HepG2 (cell line): ENCODE results near the gene CALD1. TPM values are rescaled to one million over a fixed set of nuclear protein-coding genes. Genes with fewer than 3 reads are reported as not detected.
A peak's percentile ranks its signal among the peaks of the same experiment; 100 is the strongest.

Experiments
- DR1 ChIP-seq: sonication (generic); formaldehyde crosslinking; IDR thresholded peaks from 2 replicates; pipeline ENCODE4 v1.8.0; 2021; ENCODE audit warnings: mild to moderate bottlenecking, missing genetic modification reagents, inconsistent platforms
- JDP2 ChIP-seq: sonication (generic); formaldehyde crosslinking; IDR thresholded peaks from 2 replicates; pipeline ENCODE4 v1.8.1; 2022; ENCODE audit warnings: missing genetic modification reagents, borderline replicate concordance
- KDM5A ChIP-seq: fragments of 200-600 bp; sonication (generic); IDR thresholded peaks from 2 replicates; pipeline ENCODE4 v1.7.0; 2018; ENCODE audit warnings: antibody characterized with exemption, mild to moderate bottlenecking, low read length, borderline replicate concordance
- NFIC ChIP-seq: IDR thresholded peaks from 2 replicates; pipeline ENCODE4 v1.6.1; 2012; ENCODE audit warnings: mild to moderate bottlenecking, low read length, inconsistent platforms
- PHF21A ChIP-seq: sonication (generic); formaldehyde crosslinking; IDR thresholded peaks from 2 replicates; pipeline ENCODE4 v1.5.0; 2020; ENCODE audit warnings: mild to moderate bottlenecking, missing genetic modification reagents
- SOX13 ChIP-seq, 3 experiments: fragments of 450-650 bp in 1 of 3; sonication (generic) in 1 of 3; formaldehyde crosslinking in 1 of 3; IDR thresholded peaks in 2 of 3; conservative IDR thresholded peaks in 1 of 3; 2 replicates each; pipeline versions ENCODE4 v1.5.0 to v1.6.1; 2016 to 2020; ENCODE audit warnings: antibody characterized with exemption in 1 of 3, mild to moderate bottlenecking in 1 of 3, missing compliant biosample characterization in 1 of 3, missing genetic modification reagents in 1 of 3, moderate library complexity in 1 of 3
- STAG1 ChIP-seq: sonication (generic); formaldehyde crosslinking; IDR thresholded peaks from 2 replicates; pipeline ENCODE4 v1.4.0; 2020; ENCODE audit warnings: missing genetic modification reagents
- TBX2 ChIP-seq: sonication (generic); formaldehyde crosslinking; IDR thresholded peaks from 2 replicates; pipeline ENCODE4 v1.5.0; 2020; ENCODE audit warnings: missing genetic modification reagents, mild to moderate bottlenecking, borderline replicate concordance
- ZNF557 ChIP-seq: sonication (generic); formaldehyde crosslinking; IDR thresholded peaks from 2 replicates; pipeline ENCODE4 v1.4.0; 2020; ENCODE audit warnings: missing genetic modification reagents
- ZNF816 ChIP-seq: sonication (generic); formaldehyde crosslinking; IDR thresholded peaks from 2 replicates; pipeline ENCODE4 v1.8.0; 2022; ENCODE audit warnings: missing genetic modification reagents, mild to moderate bottlenecking, borderline replicate concordance
- ZSCAN20 ChIP-seq: sonication (generic); formaldehyde crosslinking; IDR thresholded peaks from 2 replicates; pipeline ENCODE4 v1.4.0; 2020; ENCODE audit warnings: missing genetic modification reagents, mild to moderate bottlenecking, borderline replicate concordance
- polyA plus RNA-seq, 8 experiments: library from polyadenylated mRNA; depleted of rRNA in 3 of 8; stranded (reverse) in 7 of 8; unstranded in 1 of 8; fragments of >200 nt; fragmentation: Illumina TruSeq in 4 of 8; extraction: Trizol in 4 of 8; gene quantifications; 2 replicates each; pipeline versions ENCODE4 v1.2.1 to v1.2.3, GENCODE V29; 2011 to 2016; ENCODE audit warnings: low read depth in 4 of 8, missing spikeins in 1 of 8, mixed read lengths in 1 of 8; ENCODE audit not compliant: insufficient read depth in 1 of 8
- total RNA-seq, 5 experiments: library from RNA; depleted of rRNA; stranded (reverse); fragments of >200 nt; fragmentation: Illumina TruSeq; extraction: Trizol; gene quantifications; 2 replicates each; pipeline ENCODE4 v1.2.3, GENCODE V29; 2016; ENCODE audit warnings: low read depth in 1 of 5
- TF ChIP-seq, protein P1 (sequence below): sonication (generic); formaldehyde crosslinking; IDR thresholded peaks from 2 replicates; pipeline ENCODE4 v1.8.1; 2023; ENCODE audit warnings: mild to moderate bottlenecking, missing genetic modification reagents
- TF ChIP-seq, protein P2 (sequence below): sonication (generic); formaldehyde crosslinking; IDR thresholded peaks from 2 replicates; pipeline ENCODE4 v1.4.0; 2020; ENCODE audit warnings: missing genetic modification reagents, mild to moderate bottlenecking, borderline replicate concordance
- TF ChIP-seq, protein P3 (sequence below), 2 experiments: fragments of 450-650 bp in 1 of 2; sonication (generic) in 1 of 2; formaldehyde crosslinking; IDR thresholded peaks; 2 replicates each; pipeline versions ENCODE4 v1.5.0 to v1.8.0; 2020 to 2022; ENCODE audit warnings: mild to moderate bottlenecking in 1 of 2, missing genetic modification reagents in 1 of 2
- TF ChIP-seq, protein P4 (sequence below): sonication (generic); formaldehyde crosslinking; conservative IDR thresholded peaks from 2 replicates; pipeline ENCODE4 v1.8.0; 2022; ENCODE audit warnings: low read depth, missing genetic modification reagents

CALD1 gene
- total and polyA plus RNA-seq, 2 of the 13 experiments (the other 11 are each of a cell fraction or from before 2014, with no cell fraction given), result 53.0 to 112 TPM

DNA sequence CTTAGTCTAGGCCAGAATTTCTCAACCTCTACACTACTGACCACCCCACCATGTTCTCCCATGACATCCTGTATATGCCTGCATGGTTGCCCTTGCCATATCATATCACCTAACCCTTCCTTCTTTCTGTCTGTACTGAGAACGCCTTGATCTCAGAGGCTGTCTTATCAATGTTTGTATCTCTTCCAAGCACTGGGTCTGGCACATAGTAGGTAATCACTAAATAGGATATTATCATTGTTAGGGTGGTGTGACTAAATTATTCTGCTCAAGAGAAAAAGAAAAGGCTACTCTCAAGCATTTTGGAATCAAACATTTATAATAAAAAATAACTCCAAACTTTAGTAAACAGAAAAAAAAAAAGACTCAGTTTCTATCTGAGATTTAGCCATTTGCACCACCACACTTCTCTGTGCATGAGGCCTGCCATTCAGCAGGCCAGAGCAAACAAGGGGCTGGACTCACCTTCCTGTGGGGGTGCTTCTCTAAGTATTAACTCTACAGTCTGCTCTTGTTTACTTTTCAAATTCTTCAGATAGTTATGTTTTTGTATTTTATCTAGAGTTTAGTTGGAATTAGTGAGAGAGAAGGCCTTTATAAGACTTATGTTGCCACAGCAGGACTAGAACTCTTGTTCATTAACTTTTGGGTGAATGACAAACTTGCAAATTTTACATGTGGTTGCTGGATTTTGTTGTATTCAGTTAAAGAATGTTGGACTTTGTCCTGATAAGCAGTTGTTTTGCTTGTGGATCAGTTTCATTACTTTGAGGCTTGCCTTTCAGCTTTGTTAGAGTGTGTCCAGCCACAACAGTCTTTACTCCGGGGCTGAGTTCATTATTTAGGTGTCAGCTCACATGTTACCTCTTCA lies 212.3 kb downstream of the CALD1 start (continued):
- TF ChIP-seq, protein P1, sequence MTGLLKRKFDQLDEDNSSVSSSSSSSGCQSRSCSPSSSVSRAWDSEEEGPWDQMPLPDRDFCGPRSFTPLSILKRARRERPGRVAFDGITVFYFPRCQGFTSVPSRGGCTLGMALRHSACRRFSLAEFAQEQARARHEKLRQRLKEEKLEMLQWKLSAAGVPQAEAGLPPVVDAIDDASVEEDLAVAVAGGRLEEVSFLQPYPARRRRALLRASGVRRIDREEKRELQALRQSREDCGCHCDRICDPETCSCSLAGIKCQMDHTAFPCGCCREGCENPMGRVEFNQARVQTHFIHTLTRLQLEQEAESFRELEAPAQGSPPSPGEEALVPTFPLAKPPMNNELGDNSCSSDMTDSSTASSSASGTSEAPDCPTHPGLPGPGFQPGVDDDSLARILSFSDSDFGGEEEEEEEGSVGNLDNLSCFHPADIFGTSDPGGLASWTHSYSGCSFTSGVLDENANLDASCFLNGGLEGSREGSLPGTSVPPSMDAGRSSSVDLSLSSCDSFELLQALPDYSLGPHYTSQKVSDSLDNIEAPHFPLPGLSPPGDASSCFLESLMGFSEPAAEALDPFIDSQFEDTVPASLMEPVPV (CRISPR knock-in tag), result no peak
- TF ChIP-seq ZSCAN20 (no peak), SOX13 (IDR thresholded peaks at IDR 0.05) (no peak), SOX13 (CRISPR knock-in tag; conservative IDR thresholded peaks at IDR 0.05 in 1 of 2, IDR thresholded peaks at IDR 0.05 in 1 of 2) (peak in 1 of 2 experiments; percentile 71; a peak in 2 of 4 replicates), TBX2 (CRISPR knock-in tag) (peak; percentile 68), KDM5A (no peak), JDP2 (no peak), PHF21A (CRISPR knock-in tag) (peak; percentile 85), ZNF816 (no peak), NFIC (peak; percentile 93), ZNF557 (CRISPR knock-in tag) (no peak), STAG1 (CRISPR knock-in tag) (peak; percentile 18), DR1 (CRISPR knock-in tag) (no peak)
- TF ChIP-seq, protein P2, sequence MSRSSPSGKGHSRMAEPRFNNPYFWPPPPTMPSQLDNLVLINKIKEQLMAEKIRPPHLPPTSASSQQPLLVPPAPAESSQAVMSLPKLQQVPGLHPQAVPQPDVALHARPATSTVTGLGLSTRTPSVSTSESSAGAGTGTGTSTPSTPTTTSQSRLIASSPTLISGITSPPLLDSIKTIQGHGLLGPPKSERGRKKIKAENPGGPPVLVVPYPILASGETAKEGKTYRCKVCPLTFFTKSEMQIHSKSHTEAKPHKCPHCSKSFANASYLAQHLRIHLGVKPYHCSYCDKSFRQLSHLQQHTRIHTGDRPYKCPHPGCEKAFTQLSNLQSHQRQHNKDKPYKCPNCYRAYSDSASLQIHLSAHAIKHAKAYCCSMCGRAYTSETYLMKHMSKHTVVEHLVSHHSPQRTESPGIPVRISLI (CRISPR knock-in tag), result 0 out of 2 replicates have a peak, but pooled peaks have one; percentile 59
- TF ChIP-seq, protein P3, sequence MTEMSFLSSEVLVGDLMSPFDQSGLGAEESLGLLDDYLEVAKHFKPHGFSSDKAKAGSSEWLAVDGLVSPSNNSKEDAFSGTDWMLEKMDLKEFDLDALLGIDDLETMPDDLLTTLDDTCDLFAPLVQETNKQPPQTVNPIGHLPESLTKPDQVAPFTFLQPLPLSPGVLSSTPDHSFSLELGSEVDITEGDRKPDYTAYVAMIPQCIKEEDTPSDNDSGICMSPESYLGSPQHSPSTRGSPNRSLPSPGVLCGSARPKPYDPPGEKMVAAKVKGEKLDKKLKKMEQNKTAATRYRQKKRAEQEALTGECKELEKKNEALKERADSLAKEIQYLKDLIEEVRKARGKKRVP (CRISPR knock-in tag; IDR thresholded peaks at IDR 0.05), result no peak
- TF ChIP-seq, protein P4, sequence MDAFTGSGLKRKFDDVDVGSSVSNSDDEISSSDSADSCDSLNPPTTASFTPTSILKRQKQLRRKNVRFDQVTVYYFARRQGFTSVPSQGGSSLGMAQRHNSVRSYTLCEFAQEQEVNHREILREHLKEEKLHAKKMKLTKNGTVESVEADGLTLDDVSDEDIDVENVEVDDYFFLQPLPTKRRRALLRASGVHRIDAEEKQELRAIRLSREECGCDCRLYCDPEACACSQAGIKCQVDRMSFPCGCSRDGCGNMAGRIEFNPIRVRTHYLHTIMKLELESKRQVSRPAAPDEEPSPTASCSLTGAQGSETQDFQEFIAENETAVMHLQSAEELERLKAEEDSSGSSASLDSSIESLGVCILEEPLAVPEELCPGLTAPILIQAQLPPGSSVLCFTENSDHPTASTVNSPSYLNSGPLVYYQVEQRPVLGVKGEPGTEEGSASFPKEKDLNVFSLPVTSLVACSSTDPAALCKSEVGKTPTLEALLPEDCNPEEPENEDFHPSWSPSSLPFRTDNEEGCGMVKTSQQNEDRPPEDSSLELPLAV (CRISPR knock-in tag), result no peak
